ENCODE results near the gene KRT2. TPM values are rescaled to one million over a fixed set of nuclear protein-coding genes. Genes with fewer than 3 reads are reported as not detected.

Gene KRT2
- total RNA-seq, 6 experiments from 2014 or later, result not detected

GRCh38 chr12:52630599-52631200, 21.3 kb downstream of the KRT2 start:
- Mint-ChIP-seq H3K36me3 (ENCODE audit: low read depth) (no peaks in the 10 kb centered on the region), H3K27me3 (ENCODE audit: insufficient read depth) (peaks cover 46% of the 10 kb centered on the region), H3K9me3 (no peaks in the 10 kb centered on the region), H3K27ac (no peak overlapping the region), H3K4me3 (no peak overlapping the region), H3K4me1 (ENCODE audit: low read depth) (no peaks in the 10 kb centered on the region)
- no peak for TF ChIP-seq CTCF (IDR thresholded peaks at IDR 0.05)
- DNase-seq, result no peak

DNA sequence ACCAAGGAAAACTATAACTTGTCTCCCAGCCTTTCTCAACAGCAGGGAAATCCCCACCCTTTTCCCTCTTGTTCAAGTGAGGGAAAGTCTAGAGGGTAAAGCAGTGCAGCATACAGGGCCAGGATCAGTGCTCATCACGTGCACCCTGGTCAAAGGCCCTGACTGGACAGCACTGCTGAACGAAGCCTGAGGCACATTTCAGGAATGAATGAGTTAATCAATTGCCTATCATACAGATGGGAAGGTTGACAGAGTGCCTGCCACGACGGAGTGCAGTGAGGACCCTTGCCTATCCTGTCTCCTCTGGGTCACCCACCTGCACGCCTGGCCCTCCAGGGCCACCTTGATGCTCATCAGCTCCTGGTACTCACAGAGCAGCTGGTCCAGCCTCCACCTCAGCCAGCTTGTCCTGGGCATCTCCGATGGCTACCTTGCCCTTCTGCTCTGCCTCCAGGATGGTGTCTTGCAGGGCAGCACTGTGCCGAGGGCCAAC, 22.0 kb downstream of the KRT2 start:
- Mint-ChIP-seq H3K9me3 (no peaks in the 10 kb centered on the region), H3K27ac (no peak overlapping the region), H3K4me1 (ENCODE audit: low read depth) (no peaks in the 10 kb centered on the region), H3K27me3 (ENCODE audit: insufficient read depth) (peaks cover 52% of the 10 kb centered on the region), H3K4me3 (no peak overlapping the region), H3K36me3 (ENCODE audit: low read depth) (no peaks in the 10 kb centered on the region)
- DNase-seq, result no peak
- no peak for TF ChIP-seq CTCF (IDR thresholded peaks at IDR 0.05)

DNA sequence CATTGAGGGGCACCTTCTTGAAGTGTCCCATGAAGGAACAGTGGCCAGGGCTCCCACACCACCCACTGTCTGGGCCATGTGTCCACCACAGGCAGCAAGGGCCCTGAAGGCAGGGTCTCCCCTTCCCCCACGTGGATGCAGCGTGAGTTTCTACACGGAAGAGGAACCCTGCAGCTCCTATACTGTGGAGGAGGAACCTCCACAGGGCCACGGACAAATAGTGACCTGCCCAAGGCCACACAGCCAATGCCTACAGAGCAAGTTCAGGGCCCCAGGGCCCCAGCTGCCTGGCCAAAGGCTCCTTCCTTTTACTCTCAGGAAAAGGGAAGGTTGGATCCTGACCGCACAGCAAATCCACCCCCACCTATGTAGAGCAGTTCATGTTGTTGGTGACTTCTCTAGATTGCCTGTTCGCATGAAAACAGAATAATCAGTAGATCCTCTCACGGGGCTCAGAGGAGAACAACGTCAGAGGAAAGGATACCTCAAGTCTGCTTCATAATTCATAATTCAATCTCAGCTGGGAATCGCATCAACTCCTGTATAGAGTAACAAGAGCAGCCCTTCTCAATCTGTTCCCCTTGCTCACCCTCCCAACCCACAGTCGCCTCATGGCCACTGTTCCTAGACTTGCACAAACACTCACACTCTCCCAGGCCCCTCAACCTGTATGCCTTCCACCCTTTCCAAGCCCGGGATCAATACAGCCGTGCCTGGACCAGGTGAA, 22.6 kb downstream of the KRT2 start:
- H3K4me3 Mint-ChIP-seq, result no peak overlapping the region
- H3K4me1 Mint-ChIP-seq (ENCODE audit: low read depth), result no peaks in the 10 kb centered on the region
- H3K36me3 Mint-ChIP-seq (ENCODE audit: low read depth), result no peaks in the 10 kb centered on the region
- H3K9me3 Mint-ChIP-seq, result no peaks in the 10 kb centered on the region
- H3K27me3 Mint-ChIP-seq (ENCODE audit: insufficient read depth), result peaks cover 52% of the 10 kb centered on the region
- no peak for TF ChIP-seq CTCF (IDR thresholded peaks at IDR 0.05)
- DNase-seq, result no peak
- H3K27ac Mint-ChIP-seq, result no peak overlapping the region

DNA sequence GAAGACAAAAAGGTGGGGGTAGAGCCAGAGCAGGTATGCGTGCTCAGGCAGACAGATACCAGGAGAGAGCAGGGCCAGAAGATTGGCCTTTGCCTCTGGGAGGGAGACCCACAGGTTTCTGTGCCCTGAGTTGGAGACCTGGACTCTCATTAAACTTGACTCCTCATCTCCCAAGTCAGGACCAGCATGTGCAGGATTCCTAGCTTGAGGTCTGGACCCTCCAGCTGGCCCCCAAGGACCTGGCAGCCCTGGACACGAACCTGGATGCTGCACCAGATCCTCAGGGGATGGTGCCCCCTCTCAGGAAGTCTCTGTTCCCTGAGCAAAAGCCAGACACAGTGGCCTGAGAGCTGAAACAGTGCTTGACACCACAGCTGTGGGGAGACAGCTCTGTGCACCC, 23.2 kb downstream of the KRT2 start:
- peaks cover 49% of the 10 kb centered on the region for H3K27me3 Mint-ChIP-seq (ENCODE audit: insufficient read depth)
- no peaks in the 10 kb centered on the region for H3K9me3 Mint-ChIP-seq
- H3K27ac Mint-ChIP-seq, result no peak overlapping the region
- no peak overlapping the region for H3K4me3 Mint-ChIP-seq
- H3K4me1 Mint-ChIP-seq (ENCODE audit: low read depth), result no peaks in the 10 kb centered on the region
- no peak for TF ChIP-seq CTCF (IDR thresholded peaks at IDR 0.05)
- DNase-seq, result no peak
- no peaks in the 10 kb centered on the region for H3K36me3 Mint-ChIP-seq (ENCODE audit: low read depth)

DNA sequence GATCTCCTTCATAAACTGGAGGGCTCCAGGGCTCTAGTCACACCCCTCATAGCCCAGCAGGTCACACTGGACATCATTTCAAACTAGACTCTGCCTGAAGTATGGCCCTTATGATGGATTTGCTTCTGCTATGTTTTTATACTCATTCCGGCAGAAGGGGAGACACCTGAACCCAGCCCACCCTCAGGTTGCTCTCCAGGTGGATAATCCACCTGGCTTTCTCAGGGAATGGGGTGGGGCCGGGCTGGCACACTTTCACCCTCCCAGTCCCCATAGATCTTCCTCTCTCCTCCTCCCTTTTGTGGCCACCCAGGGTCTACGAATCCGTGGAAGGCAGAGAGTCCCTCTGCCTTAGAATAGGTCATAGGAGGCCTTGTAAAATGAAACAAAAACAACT, 23.9 kb downstream of the KRT2 start:
- Mint-ChIP-seq H3K36me3 (ENCODE audit: low read depth) (no peaks in the 10 kb centered on the region), H3K4me3 (no peak overlapping the region), H3K27me3 (ENCODE audit: insufficient read depth) (peaks cover 48% of the 10 kb centered on the region), H3K27ac (no peak overlapping the region), H3K4me1 (ENCODE audit: low read depth) (no peaks in the 10 kb centered on the region), H3K9me3 (no peaks in the 10 kb centered on the region)
- TF ChIP-seq CTCF (IDR thresholded peaks at IDR 0.05), result no peak
- DNase-seq, result no peak
